Mononuclear cell (primary cell): ENCODE data around the gene CEP44. TPM values are rescaled to one million over a fixed set of nuclear protein-coding genes. Genes with fewer than 3 reads are reported as not detected.
"Not testable (repeated sequence)": the region's sequence is repeated elsewhere in the genome, so short reads cannot be mapped to it uniquely, and the experiment has no call there.

Experiments
- H3K27me3 ChIP-seq: 2 replicates; pipeline ENCODE4 v1.6.0; 2011; ENCODE audit warnings: low read length, control low read depth; ENCODE audit not compliant: insufficient read depth
- H3K4me1 ChIP-seq: 2 replicates; pipeline ENCODE4 v1.5.1; 2011; ENCODE audit warnings: mild to moderate bottlenecking, low read length, control low read depth; ENCODE audit not compliant: insufficient read depth
- H3K4me3 ChIP-seq: 2 replicates; pipeline ENCODE4 v1.5.1; 2011; ENCODE audit warnings: mild to moderate bottlenecking, low read length, moderate library complexity
- H3K9me3 ChIP-seq: 2 replicates; pipeline ENCODE4 v1.5.1; 2011; ENCODE audit warnings: low read depth, mild to moderate bottlenecking, control low read depth, low read length
- total RNA-seq: library from RNA; depleted of rRNA; stranded (reverse); fragments of >200 nt; gene quantifications from one replicate; pipeline ENCODE4 v1.2.3, GENCODE V29; 2012

The CEP44 gene
- total RNA-seq, 1 donor = 14.1 TPM

DNA sequence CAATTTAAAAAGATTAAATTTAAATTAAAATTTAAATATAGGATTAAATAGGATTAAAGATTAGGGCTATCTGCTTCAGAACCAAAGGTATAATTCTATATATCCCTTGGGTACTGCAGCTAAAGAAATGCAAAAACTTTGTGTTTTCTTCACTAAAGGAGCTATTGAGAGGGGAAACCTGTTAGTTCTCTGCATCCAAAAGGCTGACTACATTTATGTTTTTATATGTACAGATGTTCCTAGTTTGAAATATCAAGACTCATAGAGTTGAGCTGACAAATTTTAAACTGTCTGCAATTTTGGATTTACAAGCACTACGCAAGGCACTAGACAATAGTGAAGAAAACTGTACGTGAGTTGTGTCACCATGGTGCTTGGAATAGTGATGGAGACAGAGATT, 95.2 kb downstream of the CEP44 start:
- Histone ChIP-seq H3K9me3 (no peaks in the 10 kb centered on the region), H3K4me1 (no peaks in the 10 kb centered on the region), H3K27me3 (no peaks in the 10 kb centered on the region), H3K4me3 (no peak overlapping the region)

GRCh38 chr4:174380206-174380605, 96.5 kb downstream of the CEP44 start:
- not testable (repeated sequence) for H3K4me1 ChIP-seq, H3K9me3 ChIP-seq, H3K4me3 ChIP-seq, H3K27me3 ChIP-seq

GRCh38 chr4:174380699-174381439, 97.2 kb downstream of the CEP44 start:
- Histone ChIP-seq H3K4me1 (no peaks in the 10 kb centered on the region), H3K9me3 (no peaks in the 10 kb centered on the region), H3K4me3 (no peak overlapping the region), H3K27me3 (no peaks in the 10 kb centered on the region)

DNA sequence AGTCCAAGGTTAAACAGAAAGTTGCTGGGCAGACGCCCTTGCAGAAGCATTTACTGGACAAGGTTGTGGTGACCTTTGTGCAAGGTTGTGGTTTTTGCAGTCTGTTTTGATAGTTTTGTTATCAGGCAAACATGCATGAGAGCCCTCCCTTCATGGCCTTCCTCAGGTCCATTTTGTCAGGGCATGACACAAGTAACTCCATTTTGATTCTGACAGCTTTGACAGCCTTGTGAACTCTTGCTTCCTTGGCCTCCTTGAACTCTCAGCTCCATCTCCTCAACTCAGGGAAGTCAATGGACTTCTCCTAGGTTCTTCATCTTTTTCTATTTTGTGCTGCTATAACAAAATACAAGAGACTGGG, 97.7 kb downstream of the CEP44 start:
- H3K27me3 ChIP-seq = no peaks in the 10 kb centered on the region
- no peak overlapping the region for H3K4me3 ChIP-seq
- no peaks in the 10 kb centered on the region for H3K4me1 ChIP-seq
- no peaks in the 10 kb centered on the region for H3K9me3 ChIP-seq

Other genes with a start within 250 kb of the CEP44 start
- gene FBXO8, start 244 bp upstream of the CEP44 start, total RNA-seq = 35.9 TPM
- 10.5 TPM for gene HPGD, start 238.6 kb downstream of the CEP44 start, total RNA-seq